Smooth muscle cell of the brain vasculature (primary cell): ENCODE measurements around the gene SLC2A1.
"Not testable (repeated sequence)": the region's sequence is repeated elsewhere in the genome, so short reads cannot be mapped to it uniquely, and the experiment has no call there.

Experiments used
- DNase-seq: peaks from one replicate; pipeline ENCODE4 v3.0.0-alpha.2; 2012; ENCODE audit warnings: low read depth, low spot score

The SLC2A1 gene

GRCh38 chr1:42899960-42900359 is 58.7 kb downstream of the SLC2A1 start:
- not testable (repeated sequence) for DNase-seq

GRCh38 chr1:42891465-42892138 is 67.1 kb downstream of the SLC2A1 start:
- no peak for DNase-seq

- no peak for DNase-seq
These were observed 69.4 kb downstream of the SLC2A1 start for GRCh38 chr1:42889264-42889663.

GRCh38 chr1:42888013-42888633 is 70.5 kb downstream of the SLC2A1 start:
- DNase-seq, result no peak

GRCh38 chr1:42887366-42887765 is 71.3 kb downstream of the SLC2A1 start:
- DNase-seq, result no peak

- no peak for DNase-seq
These were observed 71.9 kb downstream of the SLC2A1 start for GRCh38 chr1:42886800-42887199.

- no peak for DNase-seq
These were observed 72.5 kb downstream of the SLC2A1 start for GRCh38 chr1:42886046-42886739.

GRCh38 chr1:42880384-42880783 is 78.3 kb downstream of the SLC2A1 start:
- DNase-seq, result no peak

- DNase-seq, result no peak
These were observed 81.3 kb downstream of the SLC2A1 start for GRCh38 chr1:42877380-42877779.

GRCh38 chr1:42876009-42876408 is 82.7 kb downstream of the SLC2A1 start:
- no peak for DNase-seq
